GM19351 (cell line): ENCODE results near the gene TGFBR1.

Source experiments
- ATAC-seq: cut with Tn5 transposase; IDR thresholded peaks from one replicate; pipeline ENCODE4 v1.9.1; 2021; ENCODE audit warnings: mild to moderate bottlenecking, moderate library complexity; ENCODE audit not compliant: unreplicated experiment

TGFBR1 gene

GRCh38 chr9:99104459-99105151 lies at the start of gene TGFBR1:
Gene TGFBR1, plus strand, starts transcription at chr9:99105113. Its CDS starts 93 bp downstream, at chr9:99105206.
- peak; percentile 82 for ATAC-seq

GRCh38 chr9:99055384-99055783 lies 49.5 kb upstream of the TGFBR1 start:
- no peak for ATAC-seq

GRCh38 chr9:99056186-99056585 lies 48.7 kb upstream of the TGFBR1 start:
- ATAC-seq: no peak

GRCh38 chr9:99056886-99057664 lies 47.8 kb upstream of the TGFBR1 start:
- no peak for ATAC-seq

- peak; percentile 80 for ATAC-seq
Observed at GRCh38 chr9:99057665-99058625, 47.0 kb upstream of the TGFBR1 start.

GRCh38 chr9:99058964-99059921 lies 45.7 kb upstream of the TGFBR1 start:
- ATAC-seq: peak; percentile 80

- no peak for ATAC-seq
Observed at GRCh38 chr9:99060621-99061020, 44.3 kb upstream of the TGFBR1 start.

GRCh38 chr9:99062549-99062948 lies 42.4 kb upstream of the TGFBR1 start:
- no peak for ATAC-seq

GRCh38 chr9:99063522-99063921 lies 41.4 kb upstream of the TGFBR1 start:
- ATAC-seq: no peak

GRCh38 chr9:99066571-99066970 lies 38.3 kb upstream of the TGFBR1 start:
- no peak for ATAC-seq

GRCh38 chr9:99069075-99069474 lies 35.8 kb upstream of the TGFBR1 start:
- ATAC-seq: no peak

GRCh38 chr9:99069546-99069945 lies 35.4 kb upstream of the TGFBR1 start:
- ATAC-seq: no peak

GRCh38 chr9:99070681-99071080 lies 34.2 kb upstream of the TGFBR1 start:
- no peak for ATAC-seq

- no peak for ATAC-seq
Observed at GRCh38 chr9:99071313-99072039, 33.4 kb upstream of the TGFBR1 start.

- ATAC-seq: no peak
Observed at GRCh38 chr9:99072040-99072394, 32.9 kb upstream of the TGFBR1 start.

GRCh38 chr9:99073347-99073746 lies 31.6 kb upstream of the TGFBR1 start:
- no peak for ATAC-seq

- ATAC-seq: no peak
Observed at GRCh38 chr9:99073985-99074901, 30.7 kb upstream of the TGFBR1 start.

GRCh38 chr9:99074902-99075245 lies 30.0 kb upstream of the TGFBR1 start:
- ATAC-seq: no peak
